Aorta (tissue), 5 donors: ENCODE measurements around the gene ATXN10. TPM values are rescaled to one million over a fixed set of nuclear protein-coding genes. Genes with fewer than 3 reads are reported as not detected.
A peak's percentile ranks its signal among the peaks of the same experiment; 100 is the strongest.
"Not testable (repeated sequence)": the region's sequence is repeated elsewhere in the genome, so short reads cannot be mapped to it uniquely, and the experiment has no call there.

ENCODE experiments used
- ATAC-seq: fragments of 200-7000 bp; cut with Tn5 transposase; one replicate; pipeline ENCODE4 v1.9.1; 2022; ENCODE audit warnings: moderate library complexity; ENCODE audit not compliant: low FRiP score
- DNase-seq, 2 donors: peaks; one replicate each; pipeline ENCODE4 v3.0.0-alpha.2; 2020
- H3K27ac ChIP-seq, 2 donors: one replicate each; pipeline ENCODE4 v1.5.1; 2013; ENCODE audit warnings: low read length in 2 of 2, mild to moderate bottlenecking in 2 of 2, moderate library complexity in 2 of 2, control low read depth in 1 of 2, inconsistent platforms in 1 of 2, low read depth in 1 of 2
- H3K27me3 ChIP-seq, 2 donors: one replicate each; pipeline ENCODE4 v1.6.1; 2013; ENCODE audit warnings: control low read depth in 1 of 2, low read length in 1 of 2, mild to moderate bottlenecking in 1 of 2, moderate library complexity in 1 of 2; ENCODE audit not compliant: insufficient read depth in 2 of 2, control insufficient read depth in 1 of 2
- H3K36me3 ChIP-seq, 2 donors: one replicate each; pipeline ENCODE4 v1.6.1; 2013; ENCODE audit warnings: control low read depth in 1 of 2, low read length in 1 of 2, mild to moderate bottlenecking in 1 of 2; ENCODE audit not compliant: insufficient read depth in 2 of 2, control insufficient read depth in 1 of 2
- H3K4me1 ChIP-seq, 2 donors: one replicate each; pipeline ENCODE4 v1.6.1; 2013; ENCODE audit warnings: low read length in 2 of 2, control low read depth in 1 of 2, mild to moderate bottlenecking in 1 of 2, moderate library complexity in 1 of 2; ENCODE audit not compliant: insufficient read depth in 2 of 2, control insufficient read depth in 1 of 2
- H3K4me3 ChIP-seq, 2 donors: one replicate each; pipeline ENCODE4 v1.5.1; 2013; ENCODE audit warnings: low read length in 2 of 2, control low read depth in 1 of 2, mild to moderate bottlenecking in 1 of 2
- H3K9me3 ChIP-seq: one replicate; pipeline ENCODE4 v1.6.1; 2013; ENCODE audit warnings: mild to moderate bottlenecking, low read length; ENCODE audit not compliant: control insufficient read depth
- WGBS, 2 donors: extraction: QIAGEN DNeasy Blood & Tissue Kit; methylation state at CpG; one replicate each; pipeline ENCODE4 v1.1.7; 2013; 5-methylcytosine and 5-hydroxymethylcytosine counted together
- intact Hi-C, 2 donors: fragments of 100-400 bp; cut with DNase I; formaldehyde crosslinking; loops; one replicate each; pipeline versions ENCODE4 v1.14.2 to v1.15.0; 2022
- long read RNA-seq, 2 donors: library from polyadenylated mRNA; unstranded; transcript quantifications; one replicate each; pipeline ENCODE4 v2.0.0, GENCODE V29; 2020 to 2021
- polyA plus RNA-seq, 2 donors: library from polyadenylated mRNA; stranded (reverse); fragments of 200-250 nt; gene quantifications; one replicate each; pipeline ENCODE4 v1.2.3, GENCODE V29; 2013
- total RNA-seq, 2 donors: library from RNA; stranded (reverse); fragmentation: NEBNext Ultra II Directional; extraction: Animal tissue kit (Norgen Biotek cat#: 25700); gene quantifications; one replicate each; pipeline ENCODE4 v1.2.1, GENCODE V29; 2021
- donor health status: healthy with polysubstance abuse.
- donor health status: Bipolar disorder and iron deficiency.
- donor health status: DM: no; HTN: no; CAD: no.
- donor health status: DM: no; HTN: no; CAD: no.
- donor health status: DM: yes; HTN: yes; CAD: no.

Gene ATXN10
- total RNA-seq: 100 to 1,000 TPM; 112 to 126 TPM
- 10 to 100 TPM; 43.1 to 49.2 TPM for polyA plus RNA-seq
- long read RNA-seq, donor 1, transcript ATXN10-201 (12 exons, 3,329 nt): major isoform, 356 of 407 reads
- long read RNA-seq, donor 1, partial matches to known transcripts: 25 of 407 reads
- long read RNA-seq, donor 1, other reads (novel, unspliced or antisense): 24 of 407 reads
- long read RNA-seq, donor 2, transcript ATXN10-201 (12 exons, 3,329 nt): major isoform, 42 of 81 reads
- long read RNA-seq, donor 2, partial matches to known transcripts: 9 of 81 reads
- long read RNA-seq, donor 2, other reads (novel, unspliced or antisense): 30 of 81 reads

DNA sequence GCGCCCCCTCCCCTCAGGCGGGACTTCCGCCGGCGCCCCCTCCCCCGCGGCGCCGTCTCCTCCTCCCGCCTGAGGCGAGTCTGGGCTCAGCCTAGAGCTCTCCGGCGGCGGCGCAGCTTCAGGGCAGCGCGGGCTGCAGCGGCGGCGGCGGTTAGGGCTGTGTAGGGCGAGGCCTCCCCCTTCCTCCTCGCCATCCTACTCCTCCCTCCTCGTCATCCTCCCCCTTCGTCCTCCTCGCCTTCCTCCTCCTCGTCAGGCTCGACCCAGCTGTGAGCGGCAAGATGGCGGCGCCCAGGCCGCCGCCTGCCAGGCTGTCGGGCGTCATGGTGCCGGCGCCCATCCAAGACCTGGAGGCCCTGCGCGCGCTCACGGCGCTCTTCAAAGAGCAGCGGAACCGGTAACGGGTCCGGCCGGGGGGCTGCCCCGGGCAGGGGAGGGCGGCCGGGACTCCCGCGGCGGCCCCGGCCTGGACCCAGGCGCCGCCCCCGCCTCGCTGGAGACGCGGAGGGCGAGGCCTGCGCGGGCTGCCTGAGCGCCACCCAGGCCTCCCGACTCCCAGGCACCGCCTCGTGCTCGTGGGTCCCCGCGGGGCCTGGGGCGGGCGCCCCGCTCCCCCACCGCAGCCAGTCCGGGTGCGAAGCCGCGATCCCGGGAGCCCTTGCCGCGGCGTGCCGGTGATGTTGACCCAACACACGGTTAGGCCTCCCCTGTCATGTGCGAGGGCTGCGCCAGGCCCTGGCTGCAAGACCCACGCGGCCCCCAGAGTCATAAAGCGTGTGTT lies at the start of gene ATXN10:
Gene ATXN10 (plus strand): TSS at position 52 of the 781 bp plus-strand sequence. CDS start 230 bp downstream, at position 282.
- Histone ChIP-seq H3K27ac (peak within 1 kb of the TSS; percentile 9 to 47), H3K27me3 (no peaks in the 10 kb centered on the region), H3K9me3 (no peaks in the 10 kb centered on the region), H3K4me1 (peaks cover 3 to 4% of the 10 kb centered on the region in 2 donors), H3K36me3 (no peaks in the 10 kb centered on the region), H3K4me3 (peak within 1 kb of the TSS; percentile 62 to 75)
- ATAC-seq: peak; percentile 87
- peak; percentile 78 to 87 for DNase-seq
- intact Hi-C loops: loop anchor here in 1 of 2 donors (5.0 kb wide), 1 partner anchor 70 kb away; no protein-coding TSS in a partner anchor
- 1 to 2% methylated on average over 69 to 89 of the region's 89 CpGs for WGBS, 2 donors

DNA sequence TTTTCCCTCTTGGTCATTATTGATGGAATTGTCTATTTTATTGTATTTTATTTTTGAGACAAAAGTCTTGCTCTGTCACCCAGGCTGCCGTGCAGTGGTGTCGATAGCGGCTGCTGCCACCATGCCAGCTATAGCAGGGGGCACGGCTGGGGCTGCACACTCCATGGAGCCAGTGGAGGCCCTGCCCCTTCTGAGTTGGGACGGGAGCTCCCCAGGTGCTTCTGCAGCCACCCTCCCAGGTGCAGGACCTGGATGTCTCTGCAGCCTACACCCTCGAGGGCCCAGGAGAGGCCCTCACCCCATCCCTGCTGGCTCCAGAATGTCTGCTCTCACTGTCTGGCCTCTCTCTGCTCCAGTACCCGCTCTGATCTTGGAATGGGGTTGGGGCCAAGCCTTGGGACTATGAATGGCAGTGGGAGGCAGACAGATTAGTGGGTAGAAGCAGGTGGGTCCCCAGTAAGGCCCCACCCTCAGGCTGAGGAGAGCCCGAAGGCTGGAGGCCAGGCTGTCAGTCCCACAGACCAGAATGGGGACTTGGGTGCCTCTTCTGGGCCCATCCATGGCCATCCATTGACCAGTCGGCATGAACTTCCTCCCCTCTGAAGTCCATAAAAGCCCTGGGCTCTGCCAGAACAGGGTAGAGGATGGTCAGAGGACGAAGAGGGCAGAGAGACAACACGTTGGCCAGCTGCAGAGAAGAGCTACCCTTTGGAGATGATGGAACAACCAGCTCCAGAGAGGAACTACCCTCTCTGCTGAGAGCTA lies 49.6 kb upstream of the ATXN10 start:
- peak in 1 of 2 donors; percentile 53 for DNase-seq
- 92 to 93% methylated on average over 11 of the region's 11 CpGs for WGBS, 2 donors
- Histone ChIP-seq H3K9me3 (no peaks in the 10 kb centered on the region), H3K27me3 (no peaks in the 10 kb centered on the region), H3K27ac (no peak overlapping the region), H3K4me1 (no peaks in the 10 kb centered on the region), H3K36me3 (no peaks in the 10 kb centered on the region), H3K4me3 (no peak overlapping the region)
- intact Hi-C loops: no loop called here
- ATAC-seq: no peak

DNA sequence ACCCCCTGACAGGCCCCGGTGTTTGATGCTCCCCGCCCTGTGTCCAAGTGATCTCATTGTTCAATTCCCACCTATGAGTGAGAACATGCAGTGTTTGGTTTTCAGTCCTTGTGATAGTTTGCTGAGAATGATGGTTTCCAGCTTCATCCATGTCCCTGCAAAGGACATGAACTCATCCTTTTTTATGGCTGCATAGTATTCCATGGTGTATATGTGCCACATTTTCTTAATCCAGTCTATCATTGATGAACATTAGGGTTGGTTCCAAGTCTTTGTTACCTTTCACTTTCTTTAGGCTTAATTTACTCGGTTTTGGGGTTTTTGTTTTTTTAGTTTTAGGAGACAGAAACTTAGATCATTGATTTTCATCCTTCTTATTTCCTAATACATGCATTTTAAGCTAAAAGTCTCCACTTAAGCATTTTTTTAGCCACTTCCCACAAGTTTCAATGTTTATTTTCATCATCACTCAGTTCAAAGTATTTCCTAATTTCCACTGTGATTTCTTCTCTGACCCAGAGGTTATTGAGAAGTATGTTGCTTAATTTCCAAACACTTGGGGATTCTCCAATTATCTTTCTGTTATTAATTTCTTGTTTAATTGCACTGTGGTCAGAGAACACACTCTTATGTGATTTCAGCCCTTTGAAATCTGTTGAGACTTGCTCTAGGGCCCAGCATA lies 48.0 kb upstream of the ATXN10 start:
- ATAC-seq, intact Hi-C loops, H3K9me3 ChIP-seq, H3K27ac ChIP-seq, H3K4me1 ChIP-seq, H3K27me3 ChIP-seq, H3K4me3 ChIP-seq, H3K36me3 ChIP-seq: not testable (repeated sequence)
- DNase-seq: peak in 1 of 2 donors; percentile 9
- WGBS, 2 donors: 91 to 95% methylated on average over 3 of the region's 3 CpGs

DNA sequence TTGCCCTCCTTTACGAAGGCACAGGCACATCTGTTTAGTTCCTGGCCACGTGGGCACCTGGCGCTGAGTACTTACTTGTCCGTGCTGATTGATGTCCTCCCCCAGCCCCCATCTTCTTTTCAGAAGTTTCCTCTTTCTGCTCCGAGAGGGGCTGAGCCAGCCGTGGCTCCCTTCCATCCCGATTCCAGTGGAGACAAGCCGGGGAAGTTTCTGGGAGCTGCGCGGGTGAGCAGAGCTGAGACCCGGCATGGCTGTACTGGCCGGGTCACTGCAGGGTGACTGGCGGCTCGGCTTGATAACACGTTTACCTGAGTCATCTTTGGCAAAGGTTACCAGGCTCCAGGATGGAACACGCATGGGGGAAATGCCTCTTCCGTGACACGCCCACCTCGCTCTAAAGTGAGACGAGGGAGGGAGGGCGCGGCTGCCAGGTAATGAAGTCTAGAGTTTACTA lies 45.4 kb upstream of the ATXN10 start:
- ATAC-seq: no peak
- no peaks in the 10 kb centered on the region for H3K9me3 ChIP-seq
- no peak overlapping the region for H3K27ac ChIP-seq
- no peak overlapping the region for H3K4me3 ChIP-seq
- no peaks in the 10 kb centered on the region for H3K36me3 ChIP-seq
- DNase-seq: peak in 1 of 2 donors; percentile 38
- 78 to 84% methylated on average over 22 of the region's 22 CpGs for WGBS, 2 donors
- intact Hi-C loops: no loop called here
- no peaks in the 10 kb centered on the region for H3K4me1 ChIP-seq
- H3K27me3 ChIP-seq: no peaks in the 10 kb centered on the region

- DNase-seq (peak in 1 of 2 donors; percentile 41), ATAC-seq (no peak)
- Histone ChIP-seq H3K27ac (no peak overlapping the region), H3K4me1 (no peaks in the 10 kb centered on the region), H3K4me3 (no peak overlapping the region), H3K9me3 (no peaks in the 10 kb centered on the region), H3K27me3 (no peaks in the 10 kb centered on the region), H3K36me3 (no peaks in the 10 kb centered on the region)
- intact Hi-C loops: no loop called here
- WGBS, 2 donors: 86 to 88% methylated on average over 22 of the region's 22 CpGs
Observed at GRCh38 chr22:45627489-45628233, 44.0 kb upstream of the ATXN10 start.

GRCh38 chr22:45628515-45628914 lies 43.1 kb upstream of the ATXN10 start:
- no peaks in the 10 kb centered on the region for H3K9me3 ChIP-seq
- intact Hi-C loops: no loop called here
- H3K36me3 ChIP-seq: no peaks in the 10 kb centered on the region
- H3K27ac ChIP-seq: no peak overlapping the region
- no peaks in the 10 kb centered on the region for H3K27me3 ChIP-seq
- 81 to 85% methylated on average over 5 of the region's 5 CpGs for WGBS, 2 donors
- ATAC-seq (no peak), DNase-seq (peak in 1 of 2 donors; percentile 43)
- no peaks in the 10 kb centered on the region for H3K4me1 ChIP-seq
- H3K4me3 ChIP-seq: no peak overlapping the region

DNA sequence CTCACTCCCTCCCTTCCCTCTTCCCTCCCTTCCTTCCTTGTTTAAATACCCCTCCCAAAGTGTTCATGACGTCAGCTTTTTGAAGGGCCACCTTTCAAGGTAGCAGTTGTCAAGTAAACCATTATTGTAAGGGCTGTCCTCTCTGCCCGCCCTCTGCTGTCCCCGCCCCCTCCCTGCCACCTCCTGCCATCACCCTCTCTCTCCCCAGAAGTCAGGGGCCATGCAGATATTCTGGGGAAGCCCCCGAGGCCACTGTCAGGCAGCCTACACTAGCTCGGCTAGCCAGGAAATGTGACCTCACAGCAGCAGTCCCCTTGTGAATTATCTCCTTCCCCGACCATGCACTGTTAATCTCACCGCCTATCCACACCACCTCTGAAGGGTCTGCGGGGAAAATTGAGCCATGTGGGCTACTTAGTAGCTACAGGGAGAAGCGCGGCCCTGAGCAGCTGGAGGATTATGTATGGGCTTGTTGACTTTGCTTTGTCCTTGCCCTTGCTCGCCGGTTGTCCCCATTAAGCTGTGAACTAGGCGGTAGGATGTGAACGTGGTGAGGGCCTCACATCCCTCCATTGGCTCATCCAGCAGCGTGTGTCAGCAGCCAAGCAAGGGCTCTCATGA lies 42.1 kb upstream of the ATXN10 start:
- Histone ChIP-seq H3K9me3 (no peaks in the 10 kb centered on the region), H3K4me3 (no peak overlapping the region), H3K27ac (no peak overlapping the region), H3K36me3 (no peaks in the 10 kb centered on the region), H3K27me3 (no peaks in the 10 kb centered on the region), H3K4me1 (no peaks in the 10 kb centered on the region)
- 78 to 81% methylated on average over 15 of the region's 15 CpGs for WGBS, 2 donors
- ATAC-seq (no peak), DNase-seq (peak in 1 of 2 donors; percentile 34)
- intact Hi-C loops: no loop called here
